NCI-H1105 (cell line): Measurements from ENCODE around the gene HP1BP3.
"Not testable (repeated sequence)": the region's sequence is repeated elsewhere in the genome, so short reads cannot be mapped to it uniquely, and the experiment has no call there.

Source experiments
- DNase-seq: peaks from one replicate; lab custom pipeline; 2025; lab: John Stamatoyannopoulos, UW

The HP1BP3 gene, protein sequence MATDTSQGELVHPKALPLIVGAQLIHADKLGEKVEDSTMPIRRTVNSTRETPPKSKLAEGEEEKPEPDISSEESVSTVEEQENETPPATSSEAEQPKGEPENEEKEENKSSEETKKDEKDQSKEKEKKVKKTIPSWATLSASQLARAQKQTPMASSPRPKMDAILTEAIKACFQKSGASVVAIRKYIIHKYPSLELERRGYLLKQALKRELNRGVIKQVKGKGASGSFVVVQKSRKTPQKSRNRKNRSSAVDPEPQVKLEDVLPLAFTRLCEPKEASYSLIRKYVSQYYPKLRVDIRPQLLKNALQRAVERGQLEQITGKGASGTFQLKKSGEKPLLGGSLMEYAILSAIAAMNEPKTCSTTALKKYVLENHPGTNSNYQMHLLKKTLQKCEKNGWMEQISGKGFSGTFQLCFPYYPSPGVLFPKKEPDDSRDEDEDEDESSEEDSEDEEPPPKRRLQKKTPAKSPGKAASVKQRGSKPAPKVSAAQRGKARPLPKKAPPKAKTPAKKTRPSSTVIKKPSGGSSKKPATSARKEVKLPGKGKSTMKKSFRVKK

DNA sequence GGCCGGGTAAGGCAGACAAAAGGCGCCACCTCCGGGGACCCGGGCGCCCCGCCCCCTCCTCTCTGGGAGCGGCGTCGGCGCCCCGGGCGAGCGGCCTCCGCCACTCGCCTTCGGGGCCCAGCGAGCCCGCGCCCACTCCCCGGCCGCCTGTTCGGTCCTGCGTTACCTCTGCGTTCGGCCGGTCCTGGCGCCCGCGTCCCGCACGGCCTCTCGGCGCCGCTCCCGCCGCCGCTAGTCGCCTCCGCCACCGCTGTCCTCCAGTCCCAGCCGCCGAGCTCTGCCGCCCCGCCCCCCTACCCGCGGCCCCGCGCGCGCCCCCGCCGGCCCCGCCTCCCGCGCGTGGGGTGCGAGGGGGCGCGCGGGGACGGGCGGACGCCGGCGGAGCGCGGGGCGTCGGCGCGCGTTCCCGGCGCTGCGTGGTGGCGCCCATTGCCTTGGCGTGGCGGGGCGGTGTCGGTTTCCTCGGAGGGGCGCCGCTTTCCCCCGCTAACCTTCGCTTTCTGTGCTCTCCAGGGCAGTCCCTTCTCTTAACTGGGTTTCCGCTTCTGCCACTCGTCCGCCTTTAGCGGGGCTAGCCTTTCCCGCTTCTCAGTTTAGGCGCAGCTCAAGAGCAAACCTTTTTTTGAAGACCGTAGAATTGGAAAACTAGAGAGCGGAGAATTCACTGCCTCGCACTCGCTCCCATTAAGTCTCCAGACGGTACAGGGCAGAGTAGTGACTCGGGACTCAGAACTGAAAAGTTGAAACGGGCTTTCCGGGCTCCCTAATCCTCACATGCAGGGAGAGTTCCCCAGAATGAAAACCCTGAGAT, at the start of gene HP1BP3:
Gene HP1BP3 (minus strand): TSS at position 279 of the 811 bp plus-strand sequence. CDS start 6,867 bp downstream, outside the sequence.
- DNase-seq: peak; percentile 72

DNA sequence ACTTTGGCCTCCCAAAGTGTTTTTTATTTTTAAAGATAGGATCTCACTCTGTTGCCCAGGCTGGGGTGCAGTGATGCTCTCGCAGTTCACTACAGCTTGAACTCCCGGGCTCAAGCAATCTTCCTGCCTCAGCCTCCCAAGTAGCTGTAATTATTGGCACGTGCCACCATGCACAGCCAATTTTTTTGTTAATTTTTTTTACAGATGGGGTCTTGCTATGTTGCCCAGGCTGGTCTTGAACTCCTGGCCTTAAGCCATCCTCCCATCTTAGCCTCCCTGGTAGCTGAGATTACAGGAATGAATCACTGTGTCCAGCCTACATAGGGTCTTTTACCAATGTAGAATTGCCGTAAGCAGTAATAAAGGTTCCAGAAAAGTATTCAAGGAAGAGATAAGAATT, 49.1 kb upstream of the HP1BP3 start:
- no peak for DNase-seq

DNA sequence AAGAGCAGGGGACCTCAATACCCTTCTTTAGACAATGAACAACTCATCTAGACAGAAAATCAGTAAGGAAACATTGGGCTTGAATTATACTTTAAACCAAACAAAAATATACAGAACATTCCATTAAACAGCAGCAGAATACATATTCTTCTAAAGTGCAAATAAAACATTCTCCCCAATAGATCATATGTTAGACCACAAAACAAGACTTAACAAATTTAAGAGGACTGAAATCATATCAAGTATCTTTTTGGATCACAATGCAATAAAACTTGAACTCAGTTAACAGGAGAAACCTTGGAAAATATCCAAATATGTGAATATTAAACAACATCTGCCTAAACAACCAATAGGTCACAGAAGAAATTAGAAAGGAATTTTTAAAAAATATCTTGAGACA, 47.7 kb upstream of the HP1BP3 start:
- DNase-seq: no peak

DNA sequence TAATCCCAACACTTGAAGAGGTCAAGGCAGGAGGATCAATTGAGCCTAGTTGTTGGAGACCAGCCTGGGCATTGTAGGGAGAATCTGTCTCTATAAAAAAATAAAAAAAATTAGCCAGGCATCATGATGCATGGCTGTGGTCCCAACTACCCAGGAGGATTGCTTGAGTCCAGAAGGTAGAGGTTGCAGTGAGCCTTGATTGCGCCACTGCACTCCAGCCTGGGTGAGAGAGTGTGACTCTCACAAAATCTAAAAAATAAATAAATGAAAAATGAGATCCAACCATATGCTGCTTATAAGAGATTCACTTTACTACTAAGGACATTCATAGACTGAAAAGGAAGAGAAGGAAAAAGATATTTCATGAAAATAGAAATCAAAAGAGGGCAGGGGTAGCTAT, 47.1 kb upstream of the HP1BP3 start:
- DNase-seq: no peak

DNA sequence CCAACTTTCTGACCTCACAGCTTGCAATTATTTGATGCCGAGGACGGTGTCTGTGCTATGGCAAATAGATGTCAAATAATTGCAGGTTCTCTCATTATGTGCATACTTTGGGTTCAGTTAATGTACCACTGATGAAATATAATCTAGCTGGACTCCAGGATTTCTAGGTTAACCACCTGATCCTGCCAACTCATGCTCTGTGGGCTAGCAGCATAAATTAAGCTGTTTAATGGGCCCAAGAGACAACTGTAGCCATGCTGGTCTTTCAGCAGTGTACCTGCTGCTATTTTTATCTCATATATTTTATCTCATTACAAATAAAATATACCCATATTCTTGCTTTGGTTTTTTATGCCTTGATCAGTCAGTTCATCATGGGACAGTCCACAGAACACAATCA, 43.3 kb upstream of the HP1BP3 start:
- no peak for DNase-seq

DNA sequence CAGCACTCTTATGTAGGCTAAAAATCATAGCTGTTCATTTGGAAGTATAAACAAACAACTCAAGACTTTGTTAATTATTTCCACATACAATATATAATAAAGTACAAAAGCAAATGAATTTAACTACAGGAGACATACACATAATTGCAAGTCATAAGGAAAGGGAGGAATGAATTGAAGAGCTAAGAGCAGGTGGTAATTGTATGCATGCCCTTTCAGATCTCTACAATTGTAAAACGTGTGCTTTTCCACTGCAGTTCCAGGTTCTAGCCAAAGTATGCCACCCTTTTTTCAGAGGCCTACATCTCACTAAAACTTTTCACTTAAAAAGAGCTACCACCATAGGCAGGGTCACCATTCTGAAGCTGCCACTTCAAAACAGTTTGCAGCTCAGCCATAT, 42.8 kb upstream of the HP1BP3 start:
- DNase-seq: no peak

DNA sequence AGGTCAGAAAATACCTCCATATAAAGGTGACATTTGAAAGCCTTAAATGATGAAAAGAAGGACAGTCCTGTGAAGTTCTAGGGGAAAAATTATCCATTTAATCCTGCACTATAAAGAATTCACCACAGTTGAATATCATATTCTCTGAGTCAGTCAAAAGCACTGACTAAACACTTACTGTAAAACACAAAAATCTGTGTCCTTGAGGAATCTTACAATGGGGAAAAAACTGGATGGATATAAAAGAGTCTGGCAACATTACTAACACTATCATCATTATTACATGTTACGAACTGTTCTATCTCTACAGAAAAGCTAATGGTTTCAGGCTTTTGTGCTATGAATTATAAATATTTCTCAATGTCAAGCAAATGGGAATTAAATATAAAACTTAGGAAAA, 42.4 kb upstream of the HP1BP3 start:
- DNase-seq: no peak

DNA sequence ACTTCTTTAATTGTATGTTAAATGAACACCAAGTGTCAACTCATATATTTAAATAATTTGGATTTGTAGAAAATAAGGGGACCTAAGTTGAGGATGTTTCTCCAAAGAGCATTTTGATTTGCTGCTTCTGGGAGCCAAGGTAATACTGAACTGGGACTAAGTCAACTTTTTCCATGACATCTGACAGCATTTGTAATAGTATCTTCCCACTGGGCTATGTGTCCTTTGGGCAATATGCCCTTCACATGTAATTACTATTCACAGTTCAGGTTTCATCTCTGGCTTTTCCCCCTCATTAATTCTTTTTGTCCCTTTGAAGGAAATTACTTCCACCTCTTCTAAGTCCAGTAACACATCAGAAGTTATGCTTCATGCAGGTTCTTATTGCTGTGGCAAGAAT, 36.7 kb upstream of the HP1BP3 start:
- DNase-seq: no peak

DNA sequence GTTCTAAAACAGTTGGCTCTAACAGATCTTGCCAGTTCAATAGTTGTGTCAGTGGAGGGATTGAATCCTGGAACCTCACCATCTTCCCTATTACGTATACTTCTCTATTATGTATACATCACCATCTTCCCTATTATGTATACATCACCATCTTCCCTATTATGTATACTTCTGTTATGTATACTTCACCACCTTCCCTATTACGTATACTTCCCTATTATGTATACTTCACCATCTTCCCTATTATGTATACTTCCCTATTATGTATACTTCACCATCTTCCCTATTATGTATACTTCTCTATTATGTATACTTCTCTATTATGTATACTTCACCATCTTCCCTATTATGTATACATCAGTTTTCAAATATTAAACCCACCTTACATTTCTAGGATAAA, 34.4 kb upstream of the HP1BP3 start:
- DNase-seq: no peak

DNA sequence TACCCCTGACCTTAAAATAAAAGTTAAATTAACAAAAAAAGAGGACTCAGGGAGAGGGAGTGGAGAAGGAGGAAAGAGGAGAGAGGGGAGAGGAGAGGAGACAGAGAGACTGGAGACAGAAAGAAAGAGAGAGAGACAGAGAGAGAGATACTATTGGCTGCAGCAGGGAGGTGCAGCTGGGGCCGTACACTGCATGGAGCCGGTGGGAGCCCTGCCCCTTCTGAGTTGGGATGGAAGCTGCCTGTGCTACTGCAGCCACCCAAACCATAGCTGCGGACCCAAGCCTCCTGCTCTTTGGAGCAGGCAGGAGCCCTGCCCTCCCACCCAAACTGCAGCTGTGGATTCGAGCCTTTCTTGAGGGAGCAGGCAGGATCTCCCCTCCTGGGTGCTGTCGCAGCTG, 32.7 kb upstream of the HP1BP3 start:
- no peak for DNase-seq

DNA sequence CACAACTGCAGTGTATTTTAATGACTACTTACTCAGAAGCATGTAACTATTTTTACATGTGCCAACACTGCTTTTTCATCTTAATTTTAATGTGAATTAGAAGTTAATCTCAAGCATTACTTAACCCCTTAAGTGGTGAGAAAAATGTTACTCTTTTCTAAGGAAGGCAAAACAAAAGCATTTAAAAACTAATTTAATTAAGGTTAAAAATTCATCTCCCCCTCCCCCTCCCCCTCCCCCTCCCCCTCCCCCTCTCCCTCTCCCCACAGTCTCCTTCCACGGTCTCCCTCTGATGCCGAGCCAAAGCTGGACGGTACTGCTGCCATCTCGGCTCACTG, 27.4 kb upstream of the HP1BP3 start:
- no peak for DNase-seq

DNA sequence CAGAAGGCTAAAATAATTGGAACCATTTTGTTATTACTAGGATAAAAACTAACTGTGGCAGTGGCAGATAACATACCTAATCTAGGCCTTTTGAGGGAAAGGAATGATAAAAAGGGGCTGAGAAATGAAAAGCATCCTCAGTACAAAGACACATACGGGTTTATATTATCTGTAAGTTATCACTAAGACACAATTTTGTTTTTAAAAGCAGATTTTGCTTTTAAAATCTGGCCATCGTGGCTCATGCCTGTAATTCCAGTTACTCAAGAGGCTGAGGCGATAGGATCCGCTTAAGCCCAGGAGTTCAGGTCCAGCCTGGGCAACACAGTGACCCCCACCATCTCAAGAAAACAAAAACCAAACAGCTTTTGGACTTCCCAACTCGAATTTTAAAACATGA, 24.8 kb upstream of the HP1BP3 start:
- DNase-seq: no peak

DNA sequence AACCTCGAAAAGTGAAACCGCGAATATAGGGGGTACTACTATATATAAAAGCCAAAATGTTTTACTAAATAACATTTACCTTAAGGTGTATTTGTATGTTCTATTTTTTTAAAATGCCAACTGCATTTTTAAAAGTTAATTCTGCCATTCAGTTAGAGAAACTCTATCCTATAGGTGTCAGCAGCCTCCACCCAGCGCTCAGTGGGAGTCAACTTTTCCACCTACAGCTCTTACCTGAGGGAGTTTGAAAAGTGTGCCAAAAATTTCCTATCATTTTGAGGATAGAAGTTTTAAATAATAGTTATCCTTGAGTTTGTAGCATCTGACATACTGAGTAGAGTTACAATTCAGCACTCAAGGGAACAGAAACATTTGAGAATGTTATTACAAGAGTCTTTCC, 6.1 kb upstream of the HP1BP3 start:
- no peak for DNase-seq

DNA sequence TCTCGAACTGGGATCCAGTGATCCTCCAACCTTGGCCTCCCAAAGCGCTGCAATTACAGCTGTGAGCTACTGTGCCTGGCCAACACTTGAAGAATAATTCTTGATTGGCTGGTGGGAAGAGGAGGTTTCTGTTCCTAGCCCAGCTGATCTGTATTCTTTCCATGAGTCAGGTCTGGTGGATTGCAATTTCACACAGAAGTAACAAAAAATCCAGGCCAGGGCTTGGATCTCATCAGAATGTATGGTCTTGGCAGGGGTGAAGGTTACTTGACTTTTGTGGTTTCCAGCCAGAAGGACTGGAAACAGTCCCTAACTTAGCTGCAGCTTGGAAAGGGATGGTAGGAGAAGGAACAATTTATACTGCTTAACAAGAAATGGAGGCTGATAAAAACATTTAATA, 5.1 kb upstream of the HP1BP3 start:
- no peak for DNase-seq

DNA sequence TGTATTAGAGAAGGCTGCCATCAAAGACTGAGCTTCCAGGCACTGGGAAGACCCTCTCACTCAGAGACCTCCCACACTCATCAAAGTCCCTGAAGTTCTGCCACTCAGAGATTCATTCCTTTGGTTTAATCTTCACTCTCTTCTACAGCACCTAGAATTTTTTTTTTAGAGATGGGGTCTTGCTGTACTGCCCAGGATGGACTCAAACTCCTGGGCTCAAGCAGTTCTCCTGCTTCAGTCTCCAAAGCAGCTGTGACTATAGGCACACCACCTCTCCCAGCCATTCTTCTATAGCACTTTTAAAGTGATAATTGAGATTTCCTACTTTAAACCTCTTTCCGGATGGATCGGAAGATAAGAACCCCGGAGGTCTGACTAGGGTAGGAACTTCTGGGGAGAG, 3.7 kb upstream of the HP1BP3 start:
- no peak for DNase-seq

DNA sequence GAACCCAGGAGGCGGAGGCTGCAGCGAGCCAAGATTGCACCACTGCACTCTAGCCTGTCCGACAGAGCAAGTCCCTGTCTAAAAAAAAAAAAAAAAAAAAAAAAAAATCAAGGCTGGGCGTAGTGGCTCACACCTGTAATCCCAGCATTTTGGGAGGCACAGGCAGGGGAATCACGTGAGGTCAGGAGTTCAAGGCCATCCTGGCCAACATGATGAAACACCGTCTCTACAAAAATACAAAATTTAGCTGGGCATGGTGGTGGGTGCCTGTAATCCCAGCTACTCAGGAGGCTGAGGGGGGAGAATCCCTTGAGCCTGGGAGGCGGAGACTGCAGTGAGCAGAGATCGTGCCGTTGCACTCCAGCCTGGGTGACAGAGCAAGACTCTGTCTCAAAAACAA, 2.5 kb upstream of the HP1BP3 start:
- not testable (repeated sequence) for DNase-seq

DNA sequence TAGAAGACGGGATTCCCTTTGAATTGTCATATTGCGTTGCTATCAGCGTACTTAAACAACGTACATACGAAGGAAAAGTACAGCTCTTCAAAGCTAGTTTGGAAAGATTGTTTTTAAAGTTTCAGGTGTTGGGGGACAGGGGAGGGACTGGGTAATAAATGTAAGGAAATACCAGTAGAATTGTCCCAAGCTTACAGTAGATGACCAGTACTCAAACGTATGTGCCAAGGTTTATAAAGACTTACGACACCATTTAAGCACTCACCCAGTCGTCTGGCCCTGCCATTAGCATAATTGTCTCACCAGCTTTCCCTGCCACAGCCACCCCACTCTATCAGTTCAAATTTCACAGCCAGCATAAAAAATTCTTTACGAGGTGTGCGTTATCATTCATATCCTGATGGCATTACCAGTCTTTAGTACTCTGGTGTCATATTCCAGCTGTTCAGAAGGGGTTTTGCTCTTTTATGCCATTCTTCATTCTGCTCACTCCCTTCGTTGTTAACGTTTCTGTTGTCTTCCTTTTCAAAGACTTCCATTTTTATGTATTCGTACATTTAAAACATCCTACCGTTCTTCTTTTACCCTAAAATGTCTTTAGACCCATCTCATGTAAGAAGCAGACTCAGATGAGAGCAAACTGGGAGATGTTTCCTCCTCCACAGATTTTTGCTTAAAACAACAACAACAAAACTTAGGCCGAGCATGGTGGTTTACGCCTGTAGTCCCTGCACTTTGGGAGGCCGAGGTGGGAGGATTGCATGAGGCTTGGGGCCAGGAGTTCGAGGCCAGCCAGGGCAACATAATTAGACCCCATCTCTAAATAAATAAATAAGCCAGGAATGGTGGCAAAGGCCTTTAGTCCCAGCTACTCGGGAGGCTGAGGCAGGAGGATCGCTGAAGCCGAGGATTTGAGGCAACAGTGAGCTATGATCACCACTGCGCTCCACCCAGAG, 1.0 kb upstream of the HP1BP3 start:
- DNase-seq: peak; percentile 28

DNA sequence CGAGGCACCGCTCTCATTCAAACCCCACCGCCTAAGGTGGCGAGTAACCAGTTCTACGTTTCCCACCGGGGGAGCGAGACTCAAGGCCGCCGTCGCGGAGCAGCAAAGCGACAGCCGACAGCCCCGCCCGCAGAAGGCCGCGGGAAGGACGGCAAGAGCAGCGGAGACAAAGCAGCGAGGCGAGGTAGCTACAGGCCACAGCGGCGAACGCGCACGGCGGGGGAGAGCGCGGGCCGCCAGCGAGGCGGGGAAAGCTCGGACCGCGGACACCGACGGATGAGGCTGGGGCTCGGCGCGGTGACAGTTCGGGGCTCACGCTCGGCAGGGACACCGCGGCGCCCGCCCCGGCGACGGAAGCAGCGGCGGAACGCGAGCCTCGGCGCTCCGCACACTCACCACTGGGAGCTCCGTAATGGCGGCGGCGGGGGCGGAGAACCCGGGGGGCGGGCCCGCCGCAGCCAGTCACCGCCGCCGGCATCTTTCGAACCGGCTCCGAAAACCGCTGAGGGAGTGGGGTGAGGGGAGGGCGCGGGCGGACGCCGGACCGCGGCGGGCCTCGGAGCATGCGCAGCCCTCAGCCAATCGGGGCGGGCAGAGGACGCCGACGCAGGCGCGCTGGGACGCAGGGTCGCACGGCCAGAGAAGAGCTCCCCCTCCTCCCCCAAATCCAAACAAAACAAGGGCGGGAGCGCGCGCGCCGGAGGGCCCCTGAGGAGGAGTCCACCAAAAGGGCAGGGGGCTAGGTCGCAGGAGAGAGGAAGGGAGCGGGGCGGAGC, 666 bp downstream of the HP1BP3 start:
- DNase-seq: peak; percentile 97

DNA sequence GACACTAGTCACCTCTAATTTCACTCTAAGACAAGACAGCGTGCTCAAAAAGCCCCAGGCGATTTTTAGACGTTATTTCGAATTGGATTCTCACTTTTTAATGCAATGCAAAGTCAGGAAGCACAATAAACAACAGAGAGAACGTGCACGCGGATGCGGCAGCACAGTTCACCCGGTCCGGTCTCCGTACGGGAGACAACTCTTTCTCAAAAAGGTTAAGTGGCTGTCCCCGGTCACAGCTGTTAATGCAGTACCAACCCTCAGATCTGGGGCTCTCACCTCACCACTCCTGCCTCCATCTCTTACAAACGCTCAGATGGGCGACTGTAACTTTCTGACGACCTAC, 1.2 kb downstream of the HP1BP3 start:
- no peak for DNase-seq

DNA sequence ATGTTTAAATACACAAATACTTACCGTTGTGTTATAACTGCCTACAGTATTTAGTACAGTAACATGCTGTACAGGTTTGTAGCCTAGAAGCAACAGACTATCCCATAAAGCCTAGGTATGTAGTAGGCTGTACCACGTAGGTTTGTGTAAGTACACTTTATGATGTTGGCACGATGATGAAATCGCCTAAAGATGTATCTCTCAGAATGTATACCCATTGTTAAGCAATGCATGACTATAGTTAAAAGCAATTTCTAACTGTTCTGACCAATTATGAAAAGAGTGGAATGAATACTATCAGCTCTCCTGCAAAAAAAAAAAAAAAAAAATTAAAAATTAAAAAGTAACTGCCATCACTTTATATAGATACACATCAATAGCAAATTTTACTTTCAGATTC, 11.4 kb downstream of the HP1BP3 start:
- DNase-seq: no peak

DNA sequence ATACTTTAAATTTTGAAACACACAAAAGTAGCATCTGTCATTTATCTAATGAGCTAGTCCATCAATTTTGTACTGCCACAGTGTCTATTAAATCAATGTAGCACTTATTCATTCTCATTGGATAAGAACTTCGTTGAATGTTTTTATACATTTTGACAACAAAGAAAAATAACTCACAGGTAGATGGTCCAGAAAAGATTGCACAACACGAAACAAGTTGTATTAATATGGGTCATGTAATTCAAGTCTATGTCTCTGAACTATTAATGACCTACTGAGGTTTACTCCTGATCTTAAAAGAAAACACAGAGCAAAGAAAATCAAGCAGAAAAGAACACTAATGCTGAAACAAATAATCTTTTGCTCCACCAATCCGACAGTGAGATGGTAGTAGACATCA, 15.3 kb downstream of the HP1BP3 start:
- no peak for DNase-seq
